GM21529 (cell line): ENCODE data around the gene ELMOD1.
A peak's percentile ranks its signal among the peaks of the same experiment; 100 is the strongest.

Experiments
- ATAC-seq: cut with Tn5 transposase; IDR thresholded peaks from one replicate; pipeline ENCODE4 v1.9.1; 2021; ENCODE audit not compliant: unreplicated experiment

Gene ELMOD1

GRCh38 chr11:107583629-107584195, 7.2 kb upstream of the ELMOD1 start:
- ATAC-seq, result no peak

- ATAC-seq, result no peak
These were observed 3.5 kb upstream of the ELMOD1 start for GRCh38 chr11:107587306-107587979.

- ATAC-seq, result peak; percentile 32
These were observed 657 bp downstream of the ELMOD1 start for GRCh38 chr11:107591378-107592230.

GRCh38 chr11:107592231-107592590, 1.3 kb downstream of the ELMOD1 start:
- ATAC-seq, result no peak

GRCh38 chr11:107592813-107593212, 1.9 kb downstream of the ELMOD1 start:
- no peak for ATAC-seq

- no peak for ATAC-seq
These were observed 3.0 kb downstream of the ELMOD1 start for GRCh38 chr11:107593951-107594350.

- ATAC-seq, result no peak
These were observed 3.8 kb downstream of the ELMOD1 start for GRCh38 chr11:107594736-107595135.

GRCh38 chr11:107598225-107599139, 7.5 kb downstream of the ELMOD1 start:
- peak; percentile 76 for ATAC-seq

GRCh38 chr11:107605061-107606006, 14.4 kb downstream of the ELMOD1 start:
- ATAC-seq, result no peak

GRCh38 chr11:107606141-107606540, 15.2 kb downstream of the ELMOD1 start:
- no peak for ATAC-seq

GRCh38 chr11:107608809-107609208, 17.9 kb downstream of the ELMOD1 start:
- no peak for ATAC-seq

GRCh38 chr11:107609400-107610218, 18.7 kb downstream of the ELMOD1 start:
- ATAC-seq, result no peak

- no peak for ATAC-seq
These were observed 21.5 kb downstream of the ELMOD1 start for GRCh38 chr11:107612445-107612844.

- ATAC-seq, result no peak
These were observed 29.0 kb downstream of the ELMOD1 start for GRCh38 chr11:107619926-107620325.

GRCh38 chr11:107621081-107621480, 30.1 kb downstream of the ELMOD1 start:
- ATAC-seq, result no peak

- ATAC-seq, result no peak
These were observed 32.2 kb downstream of the ELMOD1 start for GRCh38 chr11:107623183-107623582.

- ATAC-seq, result no peak
These were observed 34.2 kb downstream of the ELMOD1 start for GRCh38 chr11:107624983-107625684.

GRCh38 chr11:107625685-107625989, 34.7 kb downstream of the ELMOD1 start:
- no peak for ATAC-seq

- ATAC-seq, result no peak
These were observed 40.1 kb downstream of the ELMOD1 start for GRCh38 chr11:107631043-107631442.
